MCF 10A (cell line): ENCODE results near the gene MED12L. TPM values are rescaled to one million over a fixed set of nuclear protein-coding genes. Genes with fewer than 3 reads are reported as not detected.

ENCODE experiments used
- BruUV-seq: library from RNA; stranded (reverse); fragments of 400-500 nt; replicated peaks from 2 replicates; lab custom pipeline; 2021; lab: Mats Ljungman, UMichigan
- CTCF ChIA-PET: fragments of 300-600 bp; sonication (Branson Sonifier 250); formaldehyde crosslinking; extraction: SDS; loops from one replicate; lab custom pipeline; 2021; ENCODE audit warnings: antibody characterized with exemption, inconsistent platforms; lab: Yijun Ruan, JAX
- POLR2A ChIA-PET: fragments of 300-600, 350-650 bp; sonication (Branson Sonifier 250); formaldehyde crosslinking; extraction: SDS; loops from one replicate; lab custom pipeline; 2020; ENCODE audit warnings: antibody characterized with exemption, inconsistent platforms; lab: Yijun Ruan, JAX
- DNase-seq: peaks from one replicate; pipeline ENCODE4 v3.0.0-alpha.2; 2018; ENCODE audit not compliant: unreplicated experiment
- H3K27ac Mint-ChIP-seq: one replicate; pipeline ENCODE4 v1.8.0; 2022; ENCODE audit warnings: mild to moderate bottlenecking, low read depth, mixed read lengths; ENCODE audit not compliant: unreplicated experiment
- H3K27me3 Mint-ChIP-seq: one replicate; pipeline ENCODE4 v1.8.0; 2022; ENCODE audit warnings: mixed read lengths; ENCODE audit not compliant: insufficient read depth, unreplicated experiment
- H3K36me3 Mint-ChIP-seq: one replicate; pipeline ENCODE4 v1.8.0; 2022; ENCODE audit warnings: mild to moderate bottlenecking, moderate library complexity, mixed read lengths; ENCODE audit not compliant: insufficient read depth, unreplicated experiment
- H3K4me1 Mint-ChIP-seq: one replicate; pipeline ENCODE4 v1.8.0; 2022; ENCODE audit warnings: mixed read lengths; ENCODE audit not compliant: insufficient read depth, unreplicated experiment
- H3K4me3 Mint-ChIP-seq: one replicate; pipeline ENCODE4 v1.8.0; 2022; ENCODE audit warnings: mild to moderate bottlenecking, moderate library complexity, mixed read lengths; ENCODE audit not compliant: unreplicated experiment
- H3K9me3 Mint-ChIP-seq: one replicate; pipeline ENCODE4 v1.8.0; 2022; ENCODE audit warnings: mixed read lengths; ENCODE audit not compliant: unreplicated experiment
- CTCF ChIP-seq: fragments of 200-600 bp; IDR thresholded peaks from one replicate; pipeline ENCODE4 v1.8.0; 2022; ENCODE audit warnings: antibody characterized with exemption, mild to moderate bottlenecking; ENCODE audit not compliant: unreplicated experiment
- intact Hi-C: fragments of 100-400 bp; cut with micrococcal nuclease; formaldehyde crosslinking; loops from 2 replicates; pipeline ENCODE4 v1.14.1; 2022
- total RNA-seq: library from RNA; stranded (reverse); gene quantifications from 2 replicates; pipeline ENCODE4 v1.2.3, GENCODE V29; 2022

Gene MED12L
- total RNA-seq, 1 experiment from 2014 or later = 0.47 TPM

- intact Hi-C loops = no loop called here
- Mint-ChIP-seq H3K36me3 (no peaks in the 10 kb centered on the region), H3K9me3 (no peaks in the 10 kb centered on the region), H3K27me3 (no peaks in the 10 kb centered on the region), H3K27ac (no peak overlapping the region), H3K4me1 (no peaks in the 10 kb centered on the region), H3K4me3 (no peak overlapping the region)
- BruUV-seq = no TSS peak
- TF ChIP-seq CTCF = no peak
- ChIA-PET CTCF (interaction anchor here (1.2 kb wide), 1 partner anchor 41 kb away, joined by 3 read pairs; no protein-coding TSS in a partner anchor), POLR2A (interaction anchor here (0.6 to 0.7 kb wide), 2 partner anchors 48 to 1947 kb away, joined by 3 to 4 read pairs; no protein-coding TSS in a partner anchor)
- DNase-seq = no peak
Measured at GRCh38 chr3:151367448-151367847, 282.0 kb downstream of the MED12L start.

- H3K36me3 Mint-ChIP-seq = no peaks in the 10 kb centered on the region
- ChIA-PET CTCF (interaction anchor here (0.5 kb wide), 1 partner anchor 443 kb away, joined by 4 read pairs; no protein-coding TSS in a partner anchor), POLR2A (interaction anchor here (0.7 kb wide), 1 partner anchor 18 kb away, joined by 3 read pairs; no protein-coding TSS in a partner anchor)
- no peaks in the 10 kb centered on the region for H3K4me1 Mint-ChIP-seq
- H3K9me3 Mint-ChIP-seq = no peaks in the 10 kb centered on the region
- no peak for TF ChIP-seq CTCF
- BruUV-seq = no TSS peak
- intact Hi-C loops = no loop called here
- H3K27me3 Mint-ChIP-seq = no peaks in the 10 kb centered on the region
- H3K27ac Mint-ChIP-seq = no peak overlapping the region
- no peak overlapping the region for H3K4me3 Mint-ChIP-seq
- no peak for DNase-seq
Measured at GRCh38 chr3:151371526-151371925, 286.1 kb downstream of the MED12L start.

- BruUV-seq = no TSS peak
- no peak overlapping the region for H3K27ac Mint-ChIP-seq
- POLR2A ChIA-PET = interaction anchor here (0.7 kb wide), 1 partner anchor 19 kb away, joined by 3 read pairs; no protein-coding TSS in a partner anchor
- no peaks in the 10 kb centered on the region for H3K27me3 Mint-ChIP-seq
- intact Hi-C loops = no loop called here
- no peak for TF ChIP-seq CTCF
- CTCF ChIA-PET = no interaction called here
- no peaks in the 10 kb centered on the region for H3K9me3 Mint-ChIP-seq
- no peak overlapping the region for H3K4me3 Mint-ChIP-seq
- H3K4me1 Mint-ChIP-seq = no peaks in the 10 kb centered on the region
- no peaks in the 10 kb centered on the region for H3K36me3 Mint-ChIP-seq
- no peak for DNase-seq
Measured at GRCh38 chr3:151372063-151372820, 286.8 kb downstream of the MED12L start.

GRCh38 chr3:151377768-151378385 is 292.4 kb downstream of the MED12L start:
- Mint-ChIP-seq H3K36me3 (no peaks in the 10 kb centered on the region), H3K27ac (no peak overlapping the region), H3K4me3 (no peak overlapping the region), H3K4me1 (no peaks in the 10 kb centered on the region), H3K27me3 (no peaks in the 10 kb centered on the region), H3K9me3 (no peaks in the 10 kb centered on the region)
- POLR2A ChIA-PET = no interaction called here
- CTCF ChIA-PET = interaction anchor here (0.6 kb wide), 1 partner anchor 226 kb away, joined by 3 read pairs; no protein-coding TSS in a partner anchor
- intact Hi-C loops = no loop called here
- no TSS peak for BruUV-seq
- no peak for DNase-seq
- TF ChIP-seq CTCF = no peak
